H1 (cell line): ENCODE results near the gene SLC9A4. TPM values are rescaled to one million over a fixed set of nuclear protein-coding genes. Genes with fewer than 3 reads are reported as not detected.

ENCODE experiments used
- CTCF ChIA-PET: fragments of 300-600 bp; sonication (Branson Sonifier 250); formaldehyde crosslinking; loops from one replicate; lab custom pipeline; 2021; ENCODE audit not compliant: partially characterized antibody; lab: Charles Lee
- POLR2A ChIA-PET: fragments of 300-600 bp; sonication (Branson Sonifier 250); formaldehyde crosslinking; loops from one replicate; lab custom pipeline; 2021; ENCODE audit warnings: inconsistent platforms; ENCODE audit not compliant: partially characterized antibody; lab: Charles Lee
- DNase-seq, 2 experiments: peaks; one replicate each; pipeline versions ENCODE4 v3.0.0 to v3.0.0-alpha.2; 2010 to 2022; ENCODE audit warnings: low spot score in 2 of 2, low read depth in 1 of 2, mixed read lengths in 1 of 2
- FAIRE-seq: peaks from 2 replicates; lab custom pipeline; 2011; peaks lifted over from hg19 to GRCh38; lab: Jason Lieb, UNC
- H2AFZ ChIP-seq: 2 replicates; pipeline ENCODE4 v1.8.1; 2012; ENCODE audit warnings: low read length, inconsistent platforms
- H2AK5ac ChIP-seq: 2 replicates; pipeline ENCODE4 v1.6.1; 2013; ENCODE audit warnings: low read depth, low read length
- H2BK120ac ChIP-seq: replicated peaks from 2 replicates; pipeline ENCODE3; 2013; ENCODE audit warnings: low read depth, low read length, inconsistent platforms
- H2BK12ac ChIP-seq: 2 replicates; pipeline ENCODE4 v1.6.1; 2013; ENCODE audit warnings: low read depth, low read length
- H2BK15ac ChIP-seq: 2 replicates; pipeline ENCODE4 v1.6.1; 2013; ENCODE audit warnings: low read length
- H2BK20ac ChIP-seq: 2 replicates; pipeline ENCODE4 v1.6.1; 2013; ENCODE audit warnings: low read length
- H2BK5ac ChIP-seq: 2 replicates; pipeline ENCODE4 v1.6.1; 2013; ENCODE audit warnings: low read depth, low read length
- H3K14ac ChIP-seq: 2 replicates; pipeline ENCODE4 v1.6.1; 2013; ENCODE audit warnings: inconsistent platforms; ENCODE audit not compliant: insufficient read length
- H3K18ac ChIP-seq: 2 replicates; pipeline ENCODE4 v1.6.1; 2013; ENCODE audit warnings: low read length; ENCODE audit errors: extremely low read depth
- H3K23ac ChIP-seq: 2 replicates; pipeline ENCODE4 v1.6.1; 2013; ENCODE audit warnings: inconsistent platforms; ENCODE audit not compliant: insufficient read length
- H3K23me2 ChIP-seq: 2 replicates; pipeline ENCODE4 v1.6.1; 2013; ENCODE audit warnings: low read depth, low read length
- H3K27ac ChIP-seq: 2 replicates; pipeline ENCODE4 v1.6.1; 2011; ENCODE audit warnings: low read depth, low read length, inconsistent platforms
- H3K27me3 ChIP-seq, 4 experiments: replicated peaks in 1 of 4; 1 replicate in 1 of 4; 2 replicates in 3 of 4; pipeline versions ENCODE4 v1.6.1 to v1.8.1; 2011 to 2013; ENCODE audit warnings: low read length in 3 of 4, mild to moderate bottlenecking in 3 of 4, inconsistent platforms in 2 of 4, mixed read lengths in 2 of 4, moderate library complexity in 1 of 4; ENCODE audit not compliant: control insufficient read depth in 3 of 4, insufficient read depth in 3 of 4; ENCODE audit errors: extremely low read depth in 1 of 4
- H3K36me3 ChIP-seq, 4 experiments: 2 replicates each; pipeline versions ENCODE4 v1.6.1 to v1.8.1; 2011 to 2013; ENCODE audit warnings: mild to moderate bottlenecking in 4 of 4, low read length in 3 of 4, moderate library complexity in 2 of 4, control low read depth in 1 of 4, inconsistent platforms in 1 of 4; ENCODE audit not compliant: insufficient read depth in 4 of 4, control insufficient read depth in 2 of 4
- H3K4ac ChIP-seq: replicated peaks from 2 replicates; pipeline ENCODE3; 2013; ENCODE audit warnings: low read length, low read depth, mixed read lengths, inconsistent platforms; ENCODE audit not compliant: insufficient read length
- H3K4me1 ChIP-seq, 4 experiments: replicated peaks in 1 of 4; 1 replicate in 1 of 4; 2 replicates in 3 of 4; pipeline versions ENCODE4 v1.6.1 to v1.8.1; 2011 to 2013; ENCODE audit warnings: low read length in 3 of 4, inconsistent platforms in 2 of 4, mixed read lengths in 1 of 4; ENCODE audit not compliant: insufficient read depth in 4 of 4, control insufficient read depth in 3 of 4
- H3K4me2 ChIP-seq, 2 experiments: 2 replicates each; pipeline versions ENCODE4 v1.6.1 to v1.8.1; 2011 to 2013; ENCODE audit warnings: low read depth in 2 of 2, low read length in 2 of 2, control low read depth in 1 of 2, inconsistent platforms in 1 of 2, mild to moderate bottlenecking in 1 of 2; ENCODE audit not compliant: insufficient read depth in 1 of 2
- H3K4me3 ChIP-seq, 4 experiments: fragments of 200-600, 300-600 bp in 1 of 4; sonication (generic), shearing (Covaris generic), sonication (Bioruptor Twin) in 1 of 4; 2 replicates each; pipeline versions ENCODE4 v1.5.1 to v1.8.1; 2011 to 2016; ENCODE audit warnings: low read length in 4 of 4, low read depth in 3 of 4, control low read depth in 2 of 4, inconsistent platforms in 2 of 4, mild to moderate bottlenecking in 2 of 4, mixed read lengths in 1 of 4, moderate library complexity in 1 of 4; ENCODE audit not compliant: insufficient read depth in 2 of 4; ENCODE audit errors: extremely low read depth in 1 of 4
- H3K56ac ChIP-seq: replicated peaks from 2 replicates; pipeline ENCODE3; 2013; ENCODE audit warnings: low read depth, mild to moderate bottlenecking, mixed read lengths, low read length, inconsistent platforms; ENCODE audit not compliant: insufficient read length
- H3K79me1 ChIP-seq: 2 replicates; pipeline ENCODE4 v1.6.1; 2013; ENCODE audit warnings: low read depth, low read length, control low read depth
- H3K79me2 ChIP-seq, 2 experiments: 2 replicates each; pipeline versions ENCODE4 v1.6.1 to v1.8.1; 2012 to 2013; ENCODE audit warnings: low read length in 2 of 2, mild to moderate bottlenecking in 2 of 2, inconsistent platforms in 1 of 2; ENCODE audit not compliant: insufficient read depth in 2 of 2, control insufficient read depth in 1 of 2
- H3K9ac ChIP-seq, 4 experiments: replicated peaks in 1 of 4; 1 replicate in 1 of 4; 2 replicates in 3 of 4; pipeline versions ENCODE4 v1.6.1 to v1.8.1; 2011 to 2013; ENCODE audit warnings: low read depth in 3 of 4, low read length in 3 of 4, control low read depth in 2 of 4, mild to moderate bottlenecking in 2 of 4, moderate library complexity in 2 of 4, inconsistent platforms in 1 of 4; ENCODE audit errors: extremely low read depth in 1 of 4
- H3K9me3 ChIP-seq, 2 experiments: 2 replicates each; pipeline versions ENCODE4 v1.6.1 to v1.8.1; 2012 to 2013; ENCODE audit warnings: mild to moderate bottlenecking in 2 of 2, moderate library complexity in 2 of 2, control low read depth in 1 of 2, inconsistent platforms in 1 of 2, low read depth in 1 of 2, low read length in 1 of 2, mixed read lengths in 1 of 2; ENCODE audit not compliant: insufficient read depth in 2 of 2
- H4K20me1 ChIP-seq, 2 experiments: replicated peaks in 1 of 2; 2 replicates each; pipeline versions ENCODE3 to v1.8.1; 2011 to 2013; ENCODE audit warnings: inconsistent platforms in 2 of 2, low read length in 2 of 2, mild to moderate bottlenecking in 1 of 2; ENCODE audit not compliant: insufficient read depth in 2 of 2, control insufficient read depth in 1 of 2
- H4K5ac ChIP-seq: 2 replicates; pipeline ENCODE4 v1.6.1; 2013; ENCODE audit warnings: low read length, low read depth, mixed read lengths, inconsistent platforms; ENCODE audit not compliant: insufficient read length
- H4K8ac ChIP-seq: 2 replicates; pipeline ENCODE4 v1.8.0; 2013; ENCODE audit warnings: mild to moderate bottlenecking, moderate library complexity, low read length, inconsistent platforms; ENCODE audit not compliant: insufficient read depth; ENCODE audit errors: extremely low read depth
- H4K91ac ChIP-seq: replicated peaks from 2 replicates; pipeline ENCODE3; 2013; ENCODE audit warnings: low read length, mixed read lengths, inconsistent platforms; ENCODE audit not compliant: insufficient read length
- GABPA ChIP-seq: IDR thresholded peaks from 2 replicates; pipeline ENCODE4 v1.6.1; 2011; ENCODE audit warnings: mild to moderate bottlenecking, low read length, moderate library complexity, borderline replicate concordance; ENCODE audit not compliant: insufficient read depth
- KDM4A ChIP-seq: IDR thresholded peaks from one replicate; pipeline ENCODE4 v1.7.1; 2012; ENCODE audit warnings: low read depth, mild to moderate bottlenecking, moderate library complexity, low read length, inconsistent platforms; ENCODE audit not compliant: severe bottlenecking
- PHF8 ChIP-seq: fragments of 200-600 bp; sonication (generic); conservative IDR thresholded peaks from 2 replicates; pipeline ENCODE4 v1.7.1; 2012; ENCODE audit warnings: low read depth, mild to moderate bottlenecking, inconsistent platforms, low read length, moderate library complexity
- WGBS, 2 experiments: shearing (Covaris generic) in 1 of 2; methylation state at CpG; one replicate each; pipeline versions ENCODE4 v1.1.6 to v1.1.7; 2013 to 2015; ENCODE audit warnings: low lambda C conversion rate in 2 of 2, mixed read lengths in 2 of 2, inconsistent platforms in 1 of 2, low coverage in 1 of 2, missing lambda C conversion rate in 1 of 2; ENCODE audit not compliant: insufficient replicate concordance in 2 of 2, insufficient coverage in 1 of 2, insufficient read length in 1 of 2; ENCODE audit errors: extremely low coverage in 1 of 2, missing lambda C conversion rate in 1 of 2; 5-methylcytosine and 5-hydroxymethylcytosine counted together
- polyA plus RNA-seq, 7 experiments: library from polyadenylated mRNA; depleted of rRNA in 3 of 7; stranded (reverse) in 5 of 7; unstranded in 2 of 7; fragments of >200 nt in 5 of 7; fragments of 200-250 nt in 2 of 7; gene quantifications; 1 replicate in 5 of 7; 2 replicates in 1 of 7; 4 replicates in 1 of 7; pipeline versions ENCODE4 v1.2.1 to v1.2.3, GENCODE V29; 2011 to 2013; ENCODE audit warnings: missing spikeins in 2 of 7, mixed read lengths in 2 of 7
- total RNA-seq: library from RNA; stranded (reverse); fragmentation: NEBNext Ultra II Directional; extraction: Animal tissue kit (Norgen Biotek cat#: 25700); gene quantifications from 2 replicates; pipeline ENCODE4 v1.2.1, GENCODE V29; 2021

The SLC9A4 gene
- total and polyA plus RNA-seq, 2 of the 8 experiments (the other 6 are each of a cell fraction or from before 2014, with no cell fraction given), result not detected

- H3K4ac ChIP-seq, result no peak overlapping the region
- no peak overlapping the region for H4K5ac ChIP-seq
- no peak overlapping the region for H3K18ac ChIP-seq
- no peaks in the 10 kb centered on the region for H3K4me1 ChIP-seq
- no peak overlapping the region for H2BK20ac ChIP-seq
- no peaks in the 10 kb centered on the region for H3K79me1 ChIP-seq
- no peak overlapping the region for H2BK120ac ChIP-seq
- no peak overlapping the region for H4K8ac ChIP-seq
- H4K20me1 ChIP-seq, result no peaks in the 10 kb centered on the region
- no peaks in the 10 kb centered on the region for H3K9me3 ChIP-seq
- H3K27me3 ChIP-seq, result no peaks in the 10 kb centered on the region
- POLR2A ChIA-PET, result no interaction called here
- no peak overlapping the region for H3K9ac ChIP-seq
- H3K23me2 ChIP-seq, result no peaks in the 10 kb centered on the region
- H3K56ac ChIP-seq, result no peak overlapping the region
- H3K14ac ChIP-seq, result no peak overlapping the region
- no peaks in the 10 kb centered on the region for H3K79me2 ChIP-seq
- H2AFZ ChIP-seq, result no peak overlapping the region
- no peaks in the 10 kb centered on the region for H3K36me3 ChIP-seq
- FAIRE-seq (no peak), DNase-seq (no peak)
- no peak for TF ChIP-seq PHF8
- TF ChIP-seq KDM4A, result no peak
- TF ChIP-seq GABPA, result no peak
- CTCF ChIA-PET, result interaction anchor here (1.1 to 3.7 kb wide), 2 partner anchors 9 to 10 kb away, joined by 4 to 16 read pairs; no protein-coding TSS in a partner anchor
- H2BK5ac ChIP-seq, result no peak overlapping the region
- no peak overlapping the region for H2BK15ac ChIP-seq
- H2BK12ac ChIP-seq, result no peak overlapping the region
- H4K91ac ChIP-seq, result no peak overlapping the region
- H3K27ac ChIP-seq, result no peak overlapping the region
- H3K23ac ChIP-seq, result no peak overlapping the region
- H3K4me2 ChIP-seq, result no peak overlapping the region
- H3K4me3 ChIP-seq, result no peak overlapping the region
- H2AK5ac ChIP-seq, result no peak overlapping the region
- WGBS, 2 experiments, result 97% methylated on average over 4 of the region's 4 CpGs; no CpG with 5 or more reads in 1 of the 2 experiments
Measured at GRCh38 chr2:102433973-102434654, 38.9 kb upstream of the SLC9A4 start.
